Stimulated activated CD4-positive, alpha-beta T cell treated with anti-CD3 and anti-CD28 coated beads, TNF-alpha, amount 100 ng/mL, for 4 hours (primary cell): Measurements from ENCODE around the gene SEC22B.
"Not testable (repeated sequence)": the region's sequence is repeated elsewhere in the genome, so short reads cannot be mapped to it uniquely, and the experiment has no call there.

Experiments used
- DNase-seq, 3 experiments: peaks; one replicate each; pipeline ENCODE4 v3.0.0-alpha.2; 2020; ENCODE audit warnings: low read depth in 3 of 3

SEC22B gene

DNA sequence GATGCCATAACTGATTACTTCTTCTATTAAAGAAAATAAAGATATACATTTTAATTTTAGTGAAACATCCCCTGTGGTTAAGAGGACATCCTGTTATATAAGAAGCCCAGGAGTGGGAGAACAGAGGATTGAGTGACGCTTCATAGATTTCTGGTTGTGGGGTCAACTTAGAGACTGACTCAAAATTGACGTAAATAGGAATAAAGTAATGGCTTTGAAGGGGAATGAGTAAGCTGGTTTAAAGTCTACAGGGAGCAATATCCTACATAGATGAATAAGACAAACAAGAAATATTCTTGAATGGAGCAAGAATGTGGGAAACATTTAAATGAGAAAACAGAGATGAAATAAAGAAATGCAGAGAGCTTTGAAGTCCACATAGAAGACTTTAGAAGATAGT is 60.2 kb downstream of the SEC22B start:
- DNase-seq: not testable (repeated sequence)

DNA sequence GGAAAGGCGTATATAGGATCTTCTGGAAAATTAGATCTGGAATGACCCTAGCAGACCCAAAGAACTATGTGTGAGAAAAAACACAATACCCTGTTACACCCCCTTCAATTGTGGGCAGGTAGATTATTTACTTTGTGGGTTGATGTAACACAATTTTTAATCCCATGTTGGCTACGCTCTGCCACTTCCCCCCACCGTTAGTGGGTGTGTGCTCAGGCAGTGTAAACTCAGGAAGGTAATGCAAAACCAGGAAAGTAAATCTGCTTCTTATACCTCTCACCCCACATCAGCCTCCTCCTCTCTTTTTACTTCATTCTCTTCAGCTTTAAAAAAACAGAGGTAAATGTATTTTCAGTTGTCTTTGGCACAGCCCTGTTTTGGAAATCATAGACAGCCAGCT is 63.2 kb downstream of the SEC22B start:
- not testable (repeated sequence) for DNase-seq

DNA sequence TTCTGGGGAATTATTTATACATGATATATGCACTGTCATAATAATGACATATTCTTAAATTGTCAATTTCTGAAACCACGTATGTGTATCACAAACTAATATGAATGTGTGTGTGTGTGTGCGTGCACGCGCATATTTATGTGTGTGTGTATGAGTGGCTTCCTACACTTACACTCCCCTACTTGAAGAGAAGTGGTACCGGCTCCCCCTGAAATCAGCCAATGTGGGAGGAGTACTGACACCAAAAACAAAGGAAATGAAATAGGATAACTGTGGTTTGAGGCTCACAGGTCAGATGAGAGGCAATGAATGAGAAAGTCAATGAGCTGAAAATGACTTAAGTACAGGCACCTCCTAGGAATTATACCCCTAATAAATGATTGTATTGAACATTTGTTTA is 64.1 kb downstream of the SEC22B start:
- DNase-seq: not testable (repeated sequence)

DNA sequence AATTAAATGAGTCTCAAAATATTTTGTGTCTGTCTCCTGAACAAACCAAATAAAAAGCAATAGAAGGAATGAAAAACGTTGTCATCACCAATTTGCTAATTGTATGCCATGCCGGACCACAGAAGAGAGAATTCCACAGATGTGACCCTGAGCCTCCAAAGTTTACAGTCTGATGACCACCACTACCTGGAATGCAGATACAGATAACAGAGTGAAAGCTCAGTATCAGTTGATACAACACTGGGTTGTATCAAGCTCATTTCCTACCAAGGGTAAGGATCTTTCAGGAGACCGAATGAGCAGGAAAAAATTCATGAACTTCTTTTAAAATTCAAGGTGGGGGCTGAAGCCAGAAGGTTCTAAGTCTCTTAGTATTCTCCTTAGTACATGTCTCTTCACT is 64.5 kb downstream of the SEC22B start:
- DNase-seq: not testable (repeated sequence)

DNA sequence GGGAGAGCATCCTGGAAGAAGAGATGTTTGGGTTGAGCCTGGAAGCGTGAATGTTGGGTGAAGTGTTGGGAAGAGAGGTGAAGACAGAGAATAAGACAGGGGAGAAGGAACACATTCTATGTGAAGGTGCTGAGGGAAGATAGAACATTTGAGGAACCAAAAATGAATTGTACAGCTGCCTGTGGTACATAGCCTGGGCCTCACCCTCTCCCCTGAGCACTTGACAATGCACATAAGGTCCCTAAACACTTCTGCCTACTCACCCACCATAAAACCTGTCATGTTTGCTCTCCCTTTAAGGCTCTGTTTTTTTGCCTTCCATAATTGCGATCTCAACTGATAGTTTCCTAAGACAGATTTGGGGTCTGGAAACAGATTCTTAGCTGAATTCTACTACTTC is 65.3 kb downstream of the SEC22B start:
- DNase-seq: not testable (repeated sequence)

DNA sequence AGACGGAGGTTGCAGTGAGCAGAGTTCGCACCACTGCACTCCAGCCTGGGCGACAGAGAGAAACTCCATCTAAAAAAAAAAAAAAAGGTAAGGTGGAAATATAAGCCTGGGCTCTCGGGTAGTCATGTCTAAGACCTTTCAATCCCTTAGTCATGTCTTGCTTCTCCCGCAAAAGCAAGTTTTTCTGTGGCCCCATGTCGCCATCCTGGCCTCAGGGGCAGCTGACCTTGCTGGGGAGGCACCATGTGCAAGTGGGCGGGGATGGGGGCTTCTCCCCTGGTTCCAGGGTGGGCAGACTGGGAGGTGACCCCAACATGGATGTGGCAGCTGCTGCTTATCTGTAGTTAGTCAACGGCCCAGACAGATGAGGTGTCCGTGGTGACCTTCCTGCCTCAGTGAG is 66.7 kb downstream of the SEC22B start:
- DNase-seq: not testable (repeated sequence)

DNA sequence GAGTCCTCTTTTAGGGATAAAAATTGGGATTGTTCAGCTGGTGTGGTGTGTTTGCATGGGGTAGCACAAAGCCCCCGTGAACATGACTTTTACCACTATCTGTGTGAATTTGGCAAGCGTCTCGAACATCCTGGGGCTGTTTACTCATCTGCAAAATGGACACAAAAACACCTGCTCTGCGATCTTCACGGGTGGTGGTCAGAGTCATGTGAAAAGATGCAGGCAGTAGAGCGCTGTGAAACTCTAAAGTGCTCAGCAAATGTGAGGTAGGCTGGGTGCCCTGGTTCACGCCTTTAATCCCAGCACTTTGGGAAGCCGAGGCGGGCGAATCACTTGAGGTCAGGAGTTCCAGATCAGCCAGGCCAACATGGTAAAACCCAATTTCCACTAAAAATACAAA is 67.1 kb downstream of the SEC22B start:
- not testable (repeated sequence) for DNase-seq

DNA sequence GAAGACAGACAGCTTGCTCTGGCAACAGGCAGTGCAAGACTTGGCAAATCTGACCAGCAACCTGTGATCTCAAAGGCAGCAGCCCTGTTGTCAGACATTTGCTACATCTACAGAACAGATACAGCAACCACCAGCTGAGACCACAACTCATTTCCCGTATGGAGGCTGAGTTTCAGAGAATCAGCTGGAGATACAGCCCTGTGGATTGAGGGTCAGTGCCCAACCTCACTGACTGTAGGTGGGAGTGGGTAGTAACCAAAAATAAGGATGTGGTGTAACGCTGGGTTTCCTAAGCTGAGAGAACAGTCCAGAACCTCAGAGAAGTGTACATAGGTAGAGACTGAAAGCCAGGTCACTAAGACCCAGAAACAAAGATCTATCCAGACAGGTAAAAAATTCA is 71.0 kb downstream of the SEC22B start:
- DNase-seq: not testable (repeated sequence)

DNA sequence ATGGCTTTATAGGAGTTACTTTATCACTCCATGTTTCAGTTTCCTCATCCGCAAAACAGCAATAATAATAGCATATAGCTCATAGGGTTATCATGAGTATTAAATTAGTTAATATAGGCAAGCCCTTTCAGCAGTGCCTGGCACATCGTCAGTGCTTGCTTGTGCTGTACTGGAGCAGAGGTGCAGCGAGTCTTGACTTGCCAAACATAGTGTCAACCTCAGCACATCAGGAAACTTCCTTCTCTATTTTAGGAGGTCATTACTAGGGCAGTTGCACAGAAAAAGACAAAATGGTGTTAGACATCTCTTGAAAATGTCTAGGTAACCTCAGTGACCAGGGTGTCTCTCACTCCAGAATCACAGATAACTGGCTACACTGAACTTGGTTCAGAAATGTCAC is 72.6 kb downstream of the SEC22B start:
- DNase-seq: not testable (repeated sequence)

DNA sequence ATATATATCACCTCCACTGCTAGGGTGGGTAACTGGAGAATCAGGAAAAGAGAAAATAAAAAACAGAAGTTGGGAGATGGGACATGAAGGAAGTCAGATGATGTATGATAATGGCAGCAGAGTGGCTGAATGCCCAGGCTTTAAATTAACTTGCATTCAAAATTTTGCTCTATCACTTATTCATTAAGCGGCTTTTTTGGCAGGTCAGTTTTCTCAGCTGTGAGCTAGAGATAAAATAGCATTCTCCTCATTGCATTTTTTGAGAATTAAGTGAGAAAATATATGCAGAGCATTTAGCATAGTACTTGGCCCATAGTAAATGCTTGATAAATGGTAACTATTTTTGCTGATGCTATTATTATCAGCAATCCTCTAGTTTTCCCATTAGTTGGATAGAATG is 74.7 kb downstream of the SEC22B start:
- DNase-seq: not testable (repeated sequence)
